Measurements from ENCODE around the gene CDCP1. TPM values are rescaled to one million over a fixed set of nuclear protein-coding genes. Genes with fewer than 3 reads are reported as not detected.

Gene CDCP1
- total RNA-seq, 1 experiment from 2014 or later: 66.9 TPM

GRCh38 chr3:45049807-45050206 lies 96.4 kb downstream of the CDCP1 start:
- Mint-ChIP-seq H3K27me3 (ENCODE audit: unreplicated experiment) (peaks cover 46% of the 10 kb centered on the region), H3K4me1 (ENCODE audit: low read depth, unreplicated experiment) (peaks cover 16% of the 10 kb centered on the region), H3K27ac (ENCODE audit: unreplicated experiment) (no peak overlapping the region), H3K36me3 (ENCODE audit: insufficient read depth, unreplicated experiment) (no peaks in the 10 kb centered on the region), H3K9me3 (ENCODE audit: low read depth, unreplicated experiment) (no peaks in the 10 kb centered on the region), H3K4me3 (ENCODE audit: low read depth, unreplicated experiment) (no peak overlapping the region)
- TF ChIP-seq CTCF (IDR thresholded peaks at IDR 0.05; ENCODE audit: unreplicated experiment): no peak
- intact Hi-C loops (cut with micrococcal nuclease; ENCODE audit: unreplicated experiment): no loop called here
- no peak for DNase-seq
- CTCF ChIA-PET: no interaction called here
- no TSS peak for BruUV-seq (replicated peaks)

- H3K36me3 Mint-ChIP-seq (ENCODE audit: insufficient read depth, unreplicated experiment): no peaks in the 10 kb centered on the region
- no peak overlapping the region for H3K27ac Mint-ChIP-seq (ENCODE audit: unreplicated experiment)
- CTCF ChIA-PET: interaction anchor here (1.6 kb wide), 1 partner anchor 162 kb away, joined by 3 read pairs; no protein-coding TSS in a partner anchor
- intact Hi-C loops (cut with micrococcal nuclease; ENCODE audit: unreplicated experiment): no loop called here
- H3K4me3 Mint-ChIP-seq (ENCODE audit: low read depth, unreplicated experiment): no peak overlapping the region
- no TSS peak for BruUV-seq (replicated peaks)
- no peak for DNase-seq
- no peak for TF ChIP-seq CTCF (IDR thresholded peaks at IDR 0.05; ENCODE audit: unreplicated experiment)
- H3K4me1 Mint-ChIP-seq (ENCODE audit: low read depth, unreplicated experiment): peaks cover under 1% of the 10 kb centered on the region
- no peaks in the 10 kb centered on the region for H3K9me3 Mint-ChIP-seq (ENCODE audit: low read depth, unreplicated experiment)
- peaks cover 46% of the 10 kb centered on the region for H3K27me3 Mint-ChIP-seq (ENCODE audit: unreplicated experiment)
These were observed 97.9 kb downstream of the CDCP1 start for GRCh38 chr3:45048244-45048643.

- Mint-ChIP-seq H3K27me3 (ENCODE audit: unreplicated experiment) (peaks cover 22% of the 10 kb centered on the region), H3K27ac (ENCODE audit: unreplicated experiment) (no peak overlapping the region), H3K9me3 (ENCODE audit: low read depth, unreplicated experiment) (no peaks in the 10 kb centered on the region), H3K36me3 (ENCODE audit: insufficient read depth, unreplicated experiment) (no peaks in the 10 kb centered on the region), H3K4me3 (ENCODE audit: low read depth, unreplicated experiment) (no peak overlapping the region), H3K4me1 (ENCODE audit: low read depth, unreplicated experiment) (no peaks in the 10 kb centered on the region)
- DNase-seq: no peak
- no TSS peak for BruUV-seq (replicated peaks)
- intact Hi-C loops (cut with micrococcal nuclease; ENCODE audit: unreplicated experiment): loop anchor here (5.0 kb wide), 1 partner anchor 78 kb away; no protein-coding TSS in a partner anchor
- CTCF ChIA-PET: interaction anchor here (0.6 to 1.3 kb wide), 3 partner anchors 82 to 611 kb away, joined by 3 to 5 read pairs (median 3); no protein-coding TSS in a partner anchor
- TF ChIP-seq CTCF (IDR thresholded peaks at IDR 0.05; ENCODE audit: unreplicated experiment): no peak
These were observed 102.4 kb downstream of the CDCP1 start for GRCh38 chr3:45043728-45044299.

GRCh38 chr3:45042162-45042561 lies 104.0 kb downstream of the CDCP1 start:
- Mint-ChIP-seq H3K27me3 (ENCODE audit: unreplicated experiment) (peaks cover 7% of the 10 kb centered on the region), H3K4me1 (ENCODE audit: low read depth, unreplicated experiment) (no peaks in the 10 kb centered on the region), H3K27ac (ENCODE audit: unreplicated experiment) (no peak overlapping the region), H3K36me3 (ENCODE audit: insufficient read depth, unreplicated experiment) (no peaks in the 10 kb centered on the region), H3K4me3 (ENCODE audit: low read depth, unreplicated experiment) (no peak overlapping the region), H3K9me3 (ENCODE audit: low read depth, unreplicated experiment) (no peaks in the 10 kb centered on the region)
- TF ChIP-seq CTCF (IDR thresholded peaks at IDR 0.05; ENCODE audit: unreplicated experiment): no peak
- DNase-seq: no peak
- CTCF ChIA-PET: interaction anchor here (1.0 to 2.9 kb wide), 2 partner anchors 167 to 169 kb away, joined by 3 to 46 read pairs; no protein-coding TSS in a partner anchor
- BruUV-seq (replicated peaks): no TSS peak
- intact Hi-C loops (cut with micrococcal nuclease; ENCODE audit: unreplicated experiment): loop anchor here (5.0 kb wide), 1 partner anchor 80 kb away; no protein-coding TSS in a partner anchor

All from Calu3 (cell line).